ENCODE measurements around the gene SIGLEC8. TPM values are rescaled to one million over a fixed set of nuclear protein-coding genes. Genes with fewer than 3 reads are reported as not detected.
"Not testable (repeated sequence)": the region's sequence is repeated elsewhere in the genome, so short reads cannot be mapped to it uniquely, and the experiment has no call there.

SIGLEC8 gene
- total RNA-seq, 2 donors from 2014 or later, result 0.32 to 0.94 TPM

DNA sequence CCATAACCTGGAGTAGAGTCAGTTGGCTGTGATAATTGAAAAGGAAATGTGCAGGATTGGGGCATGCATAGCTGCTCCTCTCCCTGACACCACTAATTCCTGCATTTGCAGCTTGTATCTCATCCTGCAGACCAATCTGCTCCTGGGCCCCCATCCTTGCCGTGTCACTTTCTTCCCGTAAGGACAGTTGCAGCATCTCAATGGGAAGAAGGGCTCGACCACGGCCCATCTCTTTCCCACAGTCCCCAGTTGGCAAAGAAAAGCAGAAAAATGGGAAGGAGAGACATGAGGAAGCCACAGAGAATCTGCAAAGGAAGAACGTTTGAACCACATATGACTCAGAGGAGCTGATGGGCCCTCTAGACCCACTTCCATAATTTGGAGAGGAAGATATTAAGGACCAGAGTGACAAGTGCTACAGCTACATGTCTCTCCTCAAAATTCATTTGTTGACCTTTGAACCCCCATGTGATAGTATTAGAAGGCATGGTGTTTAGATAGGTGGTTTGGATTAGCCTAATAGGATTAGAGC, 45.1 kb upstream of the SIGLEC8 start:
- Histone ChIP-seq H3K4me1 (no peaks in the 10 kb centered on the region), H3K36me3 (no peaks in the 10 kb centered on the region), H3K9ac (ENCODE audit: low read depth in 2 of 2, low read length in 2 of 2) (no peak overlapping the region), H3K9me3 (no peaks in the 10 kb centered on the region), H3K27me3 (no peaks in the 10 kb centered on the region), H3K27ac (no peak overlapping the region), H3K4me3 (no peak overlapping the region)
- intact Hi-C loops (cut with DNase I), result no loop called here
- TF ChIP-seq CTCF (IDR thresholded peaks at IDR 0.05), result no peak
- no peak for DNase-seq

GRCh38 chr19:51501594-51502263, 43.5 kb upstream of the SIGLEC8 start, which contains the start of gene SIGLEC12:
TSS of gene SIGLEC12 (minus strand) at chr19:51501800. CDS start at chr19:51501733, 67 bp downstream.
- DNase-seq, result peak; percentile 24
- intact Hi-C loops (cut with DNase I), result no loop called here
- no peak within 1 kb of the TSS for H3K27ac ChIP-seq

DNA sequence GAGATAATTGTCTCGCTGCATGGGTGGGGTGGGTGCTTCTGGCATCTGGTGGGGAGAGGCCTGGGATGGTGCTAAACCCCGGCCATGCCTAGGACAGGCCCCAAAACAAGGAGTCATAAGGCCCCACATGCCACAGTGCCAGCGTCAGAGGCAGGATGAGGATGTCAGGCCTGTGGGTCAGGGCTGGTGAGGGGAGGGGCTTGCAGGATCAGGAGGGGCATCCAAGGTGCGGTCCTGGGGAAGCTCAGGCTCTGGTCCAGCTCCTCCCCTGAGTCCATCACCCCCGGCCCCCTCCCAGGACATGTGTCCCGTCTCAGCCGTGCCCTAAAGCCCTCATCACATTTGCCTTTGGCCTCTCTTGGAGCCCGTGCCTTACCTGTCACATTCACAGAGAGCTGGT, 42.7 kb upstream of the SIGLEC8 start:
- DNase-seq; H3K4me3 ChIP-seq; intact Hi-C loops (cut with DNase I); H3K4me1 ChIP-seq; H3K27me3 ChIP-seq; H3K36me3 ChIP-seq; H3K9ac ChIP-seq (ENCODE audit: low read depth in 2 of 2, low read length in 2 of 2); H3K9me3 ChIP-seq; H3K27ac ChIP-seq: not testable (repeated sequence)

More at GRCh38 chr19:51501594-51502263, 43.5 kb upstream of the SIGLEC8 start, which contains the start of gene SIGLEC12:
- Histone ChIP-seq H3K27me3 (no peaks in the 10 kb centered on the region), H3K4me3 (no peak within 1 kb of the TSS), H3K9me3 (no peaks in the 10 kb centered on the region), H3K36me3 (no peaks in the 10 kb centered on the region), H3K9ac (ENCODE audit: low read depth in 2 of 2, low read length in 2 of 2) (no peak within 1 kb of the TSS), H3K4me1 (no peaks in the 10 kb centered on the region)
- no peak for TF ChIP-seq CTCF (IDR thresholded peaks at IDR 0.05)

GRCh38 chr19:51497666-51498065, 39.4 kb upstream of the SIGLEC8 start:
- Histone ChIP-seq H3K9me3 (no peaks in the 10 kb centered on the region), H3K27ac (no peak overlapping the region), H3K36me3 (no peaks in the 10 kb centered on the region), H3K4me1 (no peaks in the 10 kb centered on the region), H3K27me3 (no peaks in the 10 kb centered on the region), H3K4me3 (no peak overlapping the region), H3K9ac (ENCODE audit: low read depth in 2 of 2, low read length in 2 of 2) (no peak overlapping the region)
- intact Hi-C loops (cut with DNase I), result no loop called here
- TF ChIP-seq CTCF (IDR thresholded peaks at IDR 0.05), result no peak
- no peak for DNase-seq

DNA sequence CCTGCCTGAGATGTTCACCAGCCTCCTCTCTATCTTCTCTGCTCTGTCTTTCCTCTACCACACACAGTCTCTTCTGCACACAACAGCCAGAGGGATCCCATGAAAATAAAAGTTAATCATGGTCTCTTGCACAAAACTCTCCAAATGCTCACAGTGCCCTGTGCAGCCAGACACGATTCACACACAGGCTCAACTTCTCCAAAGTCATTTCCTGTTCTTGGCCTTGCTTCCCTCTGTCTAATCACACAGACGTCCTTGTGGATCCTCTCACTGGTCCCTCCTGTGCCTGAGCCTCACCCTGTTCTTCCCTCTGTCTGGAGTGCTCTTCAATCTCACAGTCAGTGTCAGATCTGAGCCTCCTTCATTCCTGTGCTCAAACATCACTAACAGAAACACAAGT, 35.5 kb upstream of the SIGLEC8 start:
- Histone ChIP-seq H3K27ac (no peak overlapping the region), H3K9ac (ENCODE audit: low read depth in 2 of 2, low read length in 2 of 2) (no peak overlapping the region), H3K9me3 (no peaks in the 10 kb centered on the region), H3K36me3 (no peaks in the 10 kb centered on the region), H3K27me3 (no peaks in the 10 kb centered on the region), H3K4me1 (no peaks in the 10 kb centered on the region), H3K4me3 (no peak overlapping the region)
- no peak for TF ChIP-seq CTCF (IDR thresholded peaks at IDR 0.05)
- DNase-seq, result no peak
- intact Hi-C loops (cut with DNase I), result no loop called here

DNA sequence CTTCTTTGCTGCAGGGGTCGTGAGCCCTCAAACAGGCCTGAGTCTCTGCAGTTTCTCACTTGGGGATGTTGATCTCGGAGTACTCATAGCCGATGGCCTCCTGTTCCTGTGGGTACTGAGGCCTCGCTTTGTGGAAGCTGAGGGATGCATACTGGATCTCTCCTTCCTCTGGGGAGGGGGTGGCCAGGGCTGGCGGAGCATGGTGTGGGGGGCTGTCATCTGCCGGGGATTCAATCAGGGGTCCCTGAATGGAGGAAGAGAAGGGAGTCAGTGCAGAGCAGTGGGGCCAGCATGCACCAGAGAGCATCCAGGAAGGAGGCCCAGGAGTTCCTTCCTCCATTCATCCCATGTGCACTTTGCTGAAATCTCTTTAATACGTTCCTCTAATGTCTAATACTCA, 33.3 kb upstream of the SIGLEC8 start:
- Histone ChIP-seq H3K4me3 (no peak overlapping the region), H3K27me3 (no peaks in the 10 kb centered on the region), H3K9me3 (no peaks in the 10 kb centered on the region), H3K4me1 (no peaks in the 10 kb centered on the region), H3K9ac (ENCODE audit: low read depth in 2 of 2, low read length in 2 of 2) (no peak overlapping the region), H3K36me3 (no peaks in the 10 kb centered on the region), H3K27ac (no peak overlapping the region)
- TF ChIP-seq CTCF (IDR thresholded peaks at IDR 0.05), result no peak
- intact Hi-C loops (cut with DNase I), result no loop called here
- no peak for DNase-seq

All from colonic mucosa (tissue), 4 donors.